ENCODE measurements around the gene EDEM1. TPM values are rescaled to one million over a fixed set of nuclear protein-coding genes. Genes with fewer than 3 reads are reported as not detected.

EDEM1 gene
- polyA plus RNA-seq, 1 donor from 2014 or later: 13.6 TPM

DNA sequence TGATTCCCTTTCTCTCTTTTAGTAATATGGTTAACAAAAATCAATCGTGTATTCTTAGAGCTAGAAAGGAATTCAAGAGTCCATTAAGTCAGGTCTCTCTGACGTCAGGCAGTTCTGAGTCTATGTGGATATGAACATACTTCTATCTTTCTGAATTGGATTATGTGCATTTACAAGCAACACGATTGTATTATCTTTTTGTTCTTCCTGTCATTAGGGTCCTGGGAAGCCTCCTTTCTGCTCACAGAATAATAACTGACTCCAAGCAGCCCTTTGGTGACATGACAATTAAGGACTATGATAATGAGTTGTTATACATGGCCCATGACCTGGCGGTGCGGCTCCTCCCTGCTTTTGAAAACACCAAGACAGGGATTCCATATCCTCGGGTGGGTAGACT lies 14.0 kb downstream of the EDEM1 start:
- Histone ChIP-seq H3K27ac (ENCODE audit: low read length) (no peak overlapping the region), H3K27me3 (ENCODE audit: insufficient read depth, low read depth, low read length) (no peaks in the 10 kb centered on the region), H3K9ac (ENCODE audit: low read length) (no peak overlapping the region), H3K4me3 (ENCODE audit: low read length) (no peak overlapping the region), H3K9me2 (ENCODE audit: insufficient read depth, low read length) (no peaks in the 10 kb centered on the region), H3K79me2 (replicated peaks; ENCODE audit: insufficient read depth, low read length) (no peaks in the 10 kb centered on the region), H2AFZ (ENCODE audit: low read depth, low read length) (no peak overlapping the region), H3K4me2 (ENCODE audit: low read length) (no peak overlapping the region), H3F3A (ENCODE audit: insufficient read depth, low read length, poor library complexity, severe bottlenecking) (no peaks in the 10 kb centered on the region), H4K20me1 (ENCODE audit: insufficient read depth) (no peaks in the 10 kb centered on the region), H3K36me3 (ENCODE audit: insufficient read depth, low read length) (peaks cover 6% of the 10 kb centered on the region), H3K9me3 (ENCODE audit: low read length) (no peaks in the 10 kb centered on the region)
- TF ChIP-seq RAD21 (conservative IDR thresholded peaks at IDR 0.05) (no peak), SMC3 (conservative IDR thresholded peaks at IDR 0.05; ENCODE audit: poor library complexity) (no peak), MXI1 (conservative IDR thresholded peaks at IDR 0.05; ENCODE audit: poor library complexity, severe bottlenecking) (no peak), EZH2 (IDR thresholded peaks at IDR 0.05; ENCODE audit: borderline replicate concordance, insufficient read depth, low read length, poor library complexity, severe bottlenecking) (no peak), POLR2AphosphoS5 (IDR thresholded peaks at IDR 0.05) (no peak), EP300 (conservative IDR thresholded peaks at IDR 0.05; ENCODE audit: poor library complexity, severe bottlenecking) (no peak), TAF1 (IDR thresholded peaks at IDR 0.05; ENCODE audit: low read depth) (no peak)
- TF ChIP-seq, protein P1, sequence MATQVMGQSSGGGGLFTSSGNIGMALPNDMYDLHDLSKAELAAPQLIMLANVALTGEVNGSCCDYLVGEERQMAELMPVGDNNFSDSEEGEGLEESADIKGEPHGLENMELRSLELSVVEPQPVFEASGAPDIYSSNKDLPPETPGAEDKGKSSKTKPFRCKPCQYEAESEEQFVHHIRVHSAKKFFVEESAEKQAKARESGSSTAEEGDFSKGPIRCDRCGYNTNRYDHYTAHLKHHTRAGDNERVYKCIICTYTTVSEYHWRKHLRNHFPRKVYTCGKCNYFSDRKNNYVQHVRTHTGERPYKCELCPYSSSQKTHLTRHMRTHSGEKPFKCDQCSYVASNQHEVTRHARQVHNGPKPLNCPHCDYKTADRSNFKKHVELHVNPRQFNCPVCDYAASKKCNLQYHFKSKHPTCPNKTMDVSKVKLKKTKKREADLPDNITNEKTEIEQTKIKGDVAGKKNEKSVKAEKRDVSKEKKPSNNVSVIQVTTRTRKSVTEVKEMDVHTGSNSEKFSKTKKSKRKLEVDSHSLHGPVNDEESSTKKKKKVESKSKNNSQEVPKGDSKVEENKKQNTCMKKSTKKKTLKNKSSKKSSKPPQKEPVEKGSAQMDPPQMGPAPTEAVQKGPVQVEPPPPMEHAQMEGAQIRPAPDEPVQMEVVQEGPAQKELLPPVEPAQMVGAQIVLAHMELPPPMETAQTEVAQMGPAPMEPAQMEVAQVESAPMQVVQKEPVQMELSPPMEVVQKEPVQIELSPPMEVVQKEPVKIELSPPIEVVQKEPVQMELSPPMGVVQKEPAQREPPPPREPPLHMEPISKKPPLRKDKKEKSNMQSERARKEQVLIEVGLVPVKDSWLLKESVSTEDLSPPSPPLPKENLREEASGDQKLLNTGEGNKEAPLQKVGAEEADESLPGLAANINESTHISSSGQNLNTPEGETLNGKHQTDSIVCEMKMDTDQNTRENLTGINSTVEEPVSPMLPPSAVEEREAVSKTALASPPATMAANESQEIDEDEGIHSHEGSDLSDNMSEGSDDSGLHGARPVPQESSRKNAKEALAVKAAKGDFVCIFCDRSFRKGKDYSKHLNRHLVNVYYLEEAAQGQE (IDR thresholded peaks at IDR 0.05; ENCODE audit: borderline replicate concordance): no peak
- TF ChIP-seq, protein P2, sequence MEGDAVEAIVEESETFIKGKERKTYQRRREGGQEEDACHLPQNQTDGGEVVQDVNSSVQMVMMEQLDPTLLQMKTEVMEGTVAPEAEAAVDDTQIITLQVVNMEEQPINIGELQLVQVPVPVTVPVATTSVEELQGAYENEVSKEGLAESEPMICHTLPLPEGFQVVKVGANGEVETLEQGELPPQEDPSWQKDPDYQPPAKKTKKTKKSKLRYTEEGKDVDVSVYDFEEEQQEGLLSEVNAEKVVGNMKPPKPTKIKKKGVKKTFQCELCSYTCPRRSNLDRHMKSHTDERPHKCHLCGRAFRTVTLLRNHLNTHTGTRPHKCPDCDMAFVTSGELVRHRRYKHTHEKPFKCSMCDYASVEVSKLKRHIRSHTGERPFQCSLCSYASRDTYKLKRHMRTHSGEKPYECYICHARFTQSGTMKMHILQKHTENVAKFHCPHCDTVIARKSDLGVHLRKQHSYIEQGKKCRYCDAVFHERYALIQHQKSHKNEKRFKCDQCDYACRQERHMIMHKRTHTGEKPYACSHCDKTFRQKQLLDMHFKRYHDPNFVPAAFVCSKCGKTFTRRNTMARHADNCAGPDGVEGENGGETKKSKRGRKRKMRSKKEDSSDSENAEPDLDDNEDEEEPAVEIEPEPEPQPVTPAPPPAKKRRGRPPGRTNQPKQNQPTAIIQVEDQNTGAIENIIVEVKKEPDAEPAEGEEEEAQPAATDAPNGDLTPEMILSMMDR (IDR thresholded peaks at IDR 0.05; ENCODE audit: poor library complexity, severe bottlenecking): no peak

DNA sequence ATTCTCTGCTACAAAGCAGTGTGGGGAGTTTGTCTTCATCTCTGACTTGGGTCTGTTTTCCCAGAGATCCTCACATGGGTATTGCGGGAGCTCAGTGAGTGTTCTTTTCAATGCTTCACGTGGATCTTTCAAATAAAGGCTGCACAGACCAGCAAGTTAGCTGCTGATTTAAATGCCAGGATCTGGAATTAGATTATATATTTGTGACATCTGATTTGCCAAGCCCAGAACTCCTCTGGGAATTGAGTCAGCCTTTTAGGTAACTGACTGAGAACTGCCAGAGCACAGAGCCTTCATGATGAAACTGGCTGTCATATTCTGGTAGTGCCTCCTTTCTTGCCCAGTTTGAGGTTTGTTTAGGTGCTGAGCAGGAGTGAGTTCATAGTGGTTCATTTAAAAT lies 14.7 kb downstream of the EDEM1 start:
- H3K4me2 ChIP-seq (ENCODE audit: low read length): no peak overlapping the region
- no peaks in the 10 kb centered on the region for H4K20me1 ChIP-seq (ENCODE audit: insufficient read depth)
- no peak overlapping the region for H3K4me3 ChIP-seq (ENCODE audit: low read length)
- no peak overlapping the region for H3K27ac ChIP-seq (ENCODE audit: low read length)
- H2AFZ ChIP-seq (ENCODE audit: low read depth, low read length): no peak overlapping the region
- no peaks in the 10 kb centered on the region for H3K9me2 ChIP-seq (ENCODE audit: insufficient read depth, low read length)
- H3K9me3 ChIP-seq (ENCODE audit: low read length): no peaks in the 10 kb centered on the region
- H3K79me2 ChIP-seq (replicated peaks; ENCODE audit: insufficient read depth, low read length): no peaks in the 10 kb centered on the region
- no peak overlapping the region for H3K9ac ChIP-seq (ENCODE audit: low read length)
- H3F3A ChIP-seq (ENCODE audit: insufficient read depth, low read length, poor library complexity, severe bottlenecking): no peaks in the 10 kb centered on the region
- TF ChIP-seq SMC3 (conservative IDR thresholded peaks at IDR 0.05; ENCODE audit: poor library complexity): no peak
- no peak for TF ChIP-seq POLR2AphosphoS5 (IDR thresholded peaks at IDR 0.05)
- TF ChIP-seq, protein P1 (IDR thresholded peaks at IDR 0.05; ENCODE audit: borderline replicate concordance): no peak
- TF ChIP-seq, protein P2 (IDR thresholded peaks at IDR 0.05; ENCODE audit: poor library complexity, severe bottlenecking): no peak
- no peak for TF ChIP-seq RAD21 (conservative IDR thresholded peaks at IDR 0.05)
- no peaks in the 10 kb centered on the region for H3K27me3 ChIP-seq (ENCODE audit: insufficient read depth, low read depth, low read length)
- H3K36me3 ChIP-seq (ENCODE audit: insufficient read depth, low read length): peaks cover 6% of the 10 kb centered on the region
